ENCODE measurements around the gene ATG7.
"Not testable (repeated sequence)": the region's sequence is repeated elsewhere in the genome, so short reads cannot be mapped to it uniquely, and the experiment has no call there.

ATG7 gene

DNA sequence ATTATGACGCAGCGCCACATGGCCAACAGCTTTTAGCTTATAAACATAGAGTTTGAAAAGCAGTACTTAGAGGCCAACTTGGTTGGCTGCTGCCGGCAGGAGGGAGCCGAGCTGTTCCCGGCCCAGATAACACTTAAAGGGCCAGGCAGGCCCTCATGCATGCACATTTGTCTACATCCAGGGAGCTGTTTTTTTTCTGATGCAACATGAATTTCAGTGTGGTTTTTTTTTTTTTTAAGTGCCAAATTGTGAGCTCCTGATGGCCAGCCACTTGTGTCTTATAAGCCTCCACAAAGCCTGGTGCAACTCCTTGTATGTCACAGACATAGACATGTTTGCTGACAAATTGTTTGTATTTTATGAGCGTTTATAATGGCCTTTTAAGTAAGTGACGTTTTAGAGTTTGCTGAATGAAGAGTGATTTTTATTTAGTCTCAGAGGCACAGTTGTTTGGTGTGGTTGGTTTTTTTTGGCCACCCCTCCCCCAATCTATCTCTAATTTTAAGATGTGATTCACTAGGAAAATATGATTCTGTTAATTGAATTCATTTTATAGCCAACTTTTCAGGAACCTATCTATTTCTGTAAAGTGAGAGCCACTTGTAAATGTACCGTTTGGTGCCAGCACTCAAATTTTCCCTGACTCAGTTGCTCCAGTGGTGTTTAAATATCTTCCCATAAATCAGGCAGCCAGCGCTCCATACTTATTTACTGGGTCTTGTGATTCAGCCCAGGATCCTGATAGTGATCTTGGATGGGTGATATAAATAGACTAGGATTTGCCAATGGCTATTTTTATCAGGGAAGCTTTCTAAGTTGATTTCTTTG is 237.2 kb downstream of the ATG7 start:
- DNase-seq (ENCODE audit: low read depth in 2 of 2): no peak

DNA sequence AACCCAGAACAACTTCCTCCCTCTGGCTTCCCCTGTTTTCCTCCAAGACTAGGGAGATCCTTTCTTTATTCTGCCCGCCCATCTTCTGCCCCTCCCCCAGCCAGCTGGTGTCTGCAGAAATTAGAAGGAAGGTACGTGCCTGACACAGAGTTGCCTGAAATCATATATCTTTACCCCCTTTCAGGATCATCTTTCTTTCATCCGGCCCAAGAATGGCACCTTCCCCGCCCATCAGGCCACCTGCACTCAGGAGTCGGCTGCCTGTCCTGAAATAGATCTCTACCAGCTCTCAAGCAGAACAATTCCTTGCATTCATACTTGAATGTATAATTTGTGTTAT is 237.8 kb downstream of the ATG7 start:
- DNase-seq (ENCODE audit: low read depth in 2 of 2): no peak

DNA sequence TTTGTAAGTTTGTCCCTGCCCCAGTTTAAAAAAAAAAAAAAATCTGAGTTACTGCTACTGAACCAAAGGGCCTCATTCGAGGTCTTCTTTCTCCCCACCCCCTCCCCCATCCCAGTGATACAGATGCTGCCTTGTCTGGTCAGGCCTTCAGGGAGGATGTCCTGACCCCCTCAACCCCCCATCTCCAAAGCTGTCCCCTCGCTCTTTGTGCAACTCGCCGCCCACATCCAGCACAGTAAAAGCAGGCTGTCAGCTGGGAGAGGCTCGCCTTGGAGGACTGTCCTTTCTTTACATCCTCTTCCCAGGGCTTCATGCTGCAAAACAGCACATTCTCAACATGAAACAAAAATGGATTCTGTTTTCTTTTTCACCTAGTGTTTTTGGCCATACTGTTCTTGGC is 238.2 kb downstream of the ATG7 start:
- no peak for DNase-seq (ENCODE audit: low read depth in 2 of 2)

DNA sequence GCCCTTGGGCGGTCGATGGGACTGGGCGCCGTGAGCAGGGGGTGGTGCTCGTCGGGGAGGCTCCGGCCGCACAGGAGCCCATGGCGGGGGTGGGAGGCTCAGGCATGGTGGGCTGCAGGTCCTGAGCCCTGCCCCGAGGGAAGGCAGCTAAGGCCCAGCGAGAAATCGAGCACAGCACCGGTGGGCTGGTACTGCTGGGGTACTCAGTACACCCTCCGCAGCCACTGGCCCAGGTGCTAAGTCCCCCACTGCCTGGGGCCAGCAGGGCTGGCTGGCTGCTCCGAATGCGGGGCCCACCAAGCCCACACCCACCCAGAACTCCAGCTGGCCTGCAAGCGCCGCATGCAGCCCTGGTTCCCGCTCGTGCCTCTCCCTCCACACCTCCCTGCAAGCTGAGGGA is 239.4 kb downstream of the ATG7 start:
- not testable (repeated sequence) for DNase-seq (ENCODE audit: low read depth in 2 of 2)

DNA sequence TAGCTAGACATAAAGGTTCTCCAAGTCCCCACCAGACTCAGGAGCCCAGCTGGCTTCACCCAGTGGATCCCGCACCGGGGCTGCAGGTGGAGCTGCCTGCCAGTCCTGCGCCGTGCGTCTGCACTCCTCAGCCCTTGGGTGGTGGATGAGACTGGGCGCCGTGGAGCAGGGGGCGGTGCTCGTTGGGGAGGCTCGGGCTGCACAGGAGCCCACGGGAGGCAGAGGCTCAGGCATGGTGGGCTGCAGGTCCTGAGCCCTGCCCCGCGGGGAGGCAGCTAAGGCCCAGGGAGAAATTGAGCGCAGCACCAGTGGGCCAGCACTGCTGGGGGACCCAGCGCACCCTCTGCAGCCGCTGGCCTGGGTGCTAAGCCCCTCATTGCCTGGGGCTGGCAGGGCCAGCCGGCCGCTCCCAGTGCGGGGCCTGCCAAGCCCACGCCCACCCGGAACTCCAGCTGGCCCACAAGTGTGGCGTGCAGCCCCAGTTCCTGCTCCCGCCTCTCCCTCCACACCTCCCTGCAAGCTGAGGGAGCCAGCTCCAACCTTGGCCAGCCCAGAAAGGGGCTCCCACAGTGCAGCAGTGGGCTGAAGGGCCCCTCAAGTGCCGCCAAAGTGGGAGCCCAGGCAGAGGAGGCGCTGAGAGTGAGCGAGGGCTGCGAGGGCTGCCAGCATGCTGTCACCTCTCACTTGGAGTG is 241.1 kb downstream of the ATG7 start:
- not testable (repeated sequence) for DNase-seq (ENCODE audit: low read depth in 2 of 2)

DNA sequence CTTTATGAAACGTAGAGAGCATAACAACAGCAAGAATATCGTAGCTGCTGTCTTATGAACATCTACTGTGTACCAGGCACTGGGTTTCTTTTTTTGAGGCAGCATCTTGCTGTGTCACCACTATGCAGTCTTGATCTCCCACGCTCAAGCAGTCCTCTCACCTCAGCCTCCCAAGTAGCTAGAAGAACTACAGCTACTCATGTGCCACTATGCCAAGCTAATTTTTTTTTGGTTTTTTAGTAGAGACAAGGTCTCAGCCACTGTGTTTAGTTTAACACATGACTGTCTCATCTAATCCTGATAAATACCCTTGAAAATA is 241.6 kb downstream of the ATG7 start:
- DNase-seq (ENCODE audit: low read depth in 2 of 2): no peak

DNA sequence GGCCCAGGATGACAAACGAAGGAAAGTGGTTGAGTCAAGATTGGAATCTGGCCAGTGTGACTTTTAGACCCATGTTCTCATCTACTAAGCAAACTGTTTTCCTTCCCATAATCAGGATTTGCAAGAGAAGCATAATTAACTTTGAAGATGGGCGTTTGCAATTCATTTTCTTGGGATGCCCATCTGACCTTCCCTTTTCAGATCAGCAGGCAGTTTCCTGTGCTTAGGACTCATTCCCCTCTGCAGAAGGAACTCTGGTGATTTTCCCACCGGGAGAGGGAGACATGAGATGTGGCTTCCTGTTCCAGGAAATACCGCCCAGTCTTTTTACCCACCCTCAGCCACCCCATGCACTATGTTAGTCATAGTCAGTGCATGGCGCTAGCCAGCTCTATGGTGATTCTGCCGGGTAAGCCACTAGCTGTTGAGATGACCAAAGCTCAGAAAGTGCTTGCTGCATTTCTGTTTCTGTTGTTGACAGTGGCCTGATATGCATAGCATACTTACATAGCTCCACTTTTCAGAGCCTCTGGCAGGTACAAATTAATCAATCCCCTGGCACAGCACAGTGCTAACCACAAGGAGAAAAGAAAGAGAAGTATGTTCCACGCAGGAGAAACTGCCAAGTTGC is 242.1 kb downstream of the ATG7 start:
- no peak for DNase-seq (ENCODE audit: low read depth in 2 of 2)

DNA sequence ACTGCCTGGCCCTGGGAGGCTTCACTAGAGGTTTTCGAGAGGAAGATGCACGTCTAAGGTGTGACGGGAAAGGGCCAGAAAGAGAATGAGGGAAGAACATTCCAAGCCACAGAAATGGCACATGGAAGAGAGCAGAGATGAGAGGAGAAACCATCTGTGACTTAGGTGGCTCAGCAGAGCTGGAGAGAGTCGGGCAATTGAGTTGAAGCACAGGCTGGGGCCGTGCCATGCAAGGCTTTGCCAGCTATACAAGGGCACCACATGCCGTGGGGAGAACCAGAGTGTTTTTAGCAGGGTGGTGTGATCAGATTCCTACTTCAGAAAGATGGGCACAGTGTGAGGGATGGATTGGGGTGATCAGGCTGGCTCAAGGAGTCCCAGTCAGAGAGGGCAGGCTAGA is 245.4 kb downstream of the ATG7 start:
- DNase-seq (ENCODE audit: low read depth in 2 of 2): no peak

DNA sequence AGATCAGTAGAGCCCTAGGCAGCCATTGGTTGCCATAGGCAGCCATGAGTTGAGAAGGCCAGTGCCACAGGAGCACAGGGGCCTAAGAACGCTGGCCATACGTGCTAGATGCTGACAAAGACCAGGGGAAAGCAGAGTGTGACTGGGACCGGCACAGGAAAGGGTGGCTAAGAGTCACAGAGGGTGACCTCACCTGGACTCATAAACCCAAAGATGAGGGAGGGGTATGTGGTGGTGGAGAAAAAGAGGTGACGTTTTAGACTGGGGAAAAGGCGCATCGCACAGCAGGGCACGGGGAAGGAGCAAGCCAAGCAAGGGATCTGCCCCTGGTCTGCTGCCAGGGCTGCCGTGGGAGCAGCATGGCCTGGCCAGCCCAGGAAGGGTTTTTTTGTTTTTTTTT is 249.0 kb downstream of the ATG7 start:
- no peak for DNase-seq (ENCODE audit: low read depth in 2 of 2)

DNA sequence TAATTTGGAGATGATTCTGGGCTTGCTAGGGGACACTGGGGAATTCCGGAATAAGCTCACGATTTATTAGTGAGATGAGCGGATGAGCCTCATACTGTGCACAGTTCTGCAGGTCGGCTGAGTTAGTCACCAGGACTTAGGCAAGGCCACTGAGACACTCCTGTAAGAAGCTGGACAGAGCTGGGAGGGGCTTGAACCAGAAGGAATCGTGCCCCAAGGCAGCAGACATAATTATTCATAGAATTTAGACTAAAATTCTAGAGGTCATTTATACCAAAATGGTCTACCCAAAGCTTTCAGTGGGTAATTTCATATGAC is 250.2 kb downstream of the ATG7 start:
- no peak for DNase-seq (ENCODE audit: low read depth in 2 of 2)

DNA sequence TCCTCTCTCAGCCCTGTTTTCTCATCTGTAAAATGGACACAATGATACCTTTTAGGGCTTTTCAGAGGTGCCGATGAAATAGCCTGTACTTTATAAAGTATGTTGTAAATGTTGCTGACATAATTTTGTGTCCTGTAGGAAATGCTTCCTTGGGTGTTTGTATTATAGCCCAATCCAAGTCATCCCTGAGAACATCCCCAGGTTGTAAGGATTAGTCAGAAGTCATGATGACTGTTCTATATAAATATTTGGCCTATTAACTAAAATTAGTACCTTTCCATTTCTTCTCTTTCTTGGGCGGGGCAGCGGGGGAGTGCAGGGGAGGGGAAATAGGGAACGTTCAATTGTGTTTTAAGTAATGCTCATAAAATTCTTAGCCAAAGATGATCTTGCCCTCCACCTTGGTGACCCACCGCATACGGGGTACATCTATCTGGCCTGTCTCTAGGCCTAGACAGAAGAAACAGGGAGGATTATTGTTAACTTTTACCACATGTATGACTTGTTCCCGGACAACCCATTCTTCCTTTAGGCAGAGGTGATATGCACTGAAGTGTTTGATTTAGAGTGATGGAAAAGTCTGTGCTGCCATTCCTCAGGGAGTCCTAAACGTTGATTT is 250.9 kb downstream of the ATG7 start:
- no peak for DNase-seq (ENCODE audit: low read depth in 2 of 2)

DNA sequence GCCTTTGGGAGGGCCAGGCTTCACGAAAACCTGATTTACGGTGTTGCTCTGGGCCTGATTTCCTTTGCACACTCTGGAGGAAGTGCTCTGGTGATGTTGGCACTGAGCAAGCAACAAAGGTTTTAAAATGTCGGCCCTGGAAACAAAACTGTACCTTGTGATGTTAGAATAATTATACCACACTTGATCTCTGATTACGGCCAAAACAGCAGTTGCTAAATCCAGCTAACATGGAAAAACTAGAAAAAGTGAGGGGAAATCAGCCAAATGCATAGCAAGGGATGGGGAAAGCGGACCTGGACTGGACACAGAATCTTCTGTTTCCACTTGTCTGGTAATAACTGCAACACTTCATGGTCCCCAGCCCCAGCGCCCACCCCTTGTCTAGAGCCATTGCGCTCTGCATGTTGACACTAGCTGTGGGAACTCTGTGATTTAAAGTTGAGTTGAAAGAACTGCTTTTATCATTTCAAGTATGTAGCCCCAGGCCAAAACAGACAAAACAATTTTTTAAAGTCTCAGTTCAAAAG is 251.4 kb downstream of the ATG7 start:
- no peak for DNase-seq (ENCODE audit: low read depth in 2 of 2)

DNA sequence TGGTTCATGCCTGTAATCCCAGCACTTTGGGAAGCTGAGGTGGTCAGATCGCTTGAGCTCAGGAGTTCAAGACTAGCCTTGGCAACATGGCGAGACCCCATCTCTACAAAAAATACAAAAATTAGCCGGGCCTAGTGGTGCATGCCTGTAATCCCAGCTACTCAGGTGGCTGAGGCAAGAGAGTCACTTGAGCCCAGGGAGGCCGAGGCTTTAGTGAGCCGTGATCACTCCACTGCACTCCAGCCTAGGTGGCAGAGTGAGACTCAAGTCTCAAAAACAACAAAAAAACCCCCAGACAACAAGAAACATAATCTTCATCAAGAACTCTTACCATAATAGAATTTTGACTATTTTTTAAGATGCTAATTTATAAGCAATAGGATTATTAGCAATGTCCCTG is 253.9 kb downstream of the ATG7 start:
- DNase-seq (ENCODE audit: low read depth in 2 of 2): not testable (repeated sequence)

DNA sequence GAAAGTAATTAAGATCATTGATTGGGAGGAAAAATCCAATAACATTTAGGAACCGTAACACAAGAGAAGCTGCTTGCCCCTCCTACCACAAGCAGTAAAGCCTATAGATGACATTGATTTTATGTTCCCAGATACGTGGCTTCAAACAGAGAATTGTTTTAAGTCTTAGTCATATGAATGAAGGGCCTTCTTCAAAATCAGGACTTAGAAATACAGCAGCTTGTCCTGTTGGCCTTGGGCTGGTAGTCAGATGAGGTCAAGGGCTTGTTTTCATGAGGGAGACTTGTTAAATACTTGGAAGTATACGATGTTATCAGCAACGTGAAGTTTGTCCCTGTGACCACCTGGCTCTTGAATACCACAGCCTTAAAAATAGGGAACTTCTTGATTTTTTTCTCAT is 257.1 kb downstream of the ATG7 start:
- DNase-seq (ENCODE audit: low read depth in 2 of 2): no peak

DNA sequence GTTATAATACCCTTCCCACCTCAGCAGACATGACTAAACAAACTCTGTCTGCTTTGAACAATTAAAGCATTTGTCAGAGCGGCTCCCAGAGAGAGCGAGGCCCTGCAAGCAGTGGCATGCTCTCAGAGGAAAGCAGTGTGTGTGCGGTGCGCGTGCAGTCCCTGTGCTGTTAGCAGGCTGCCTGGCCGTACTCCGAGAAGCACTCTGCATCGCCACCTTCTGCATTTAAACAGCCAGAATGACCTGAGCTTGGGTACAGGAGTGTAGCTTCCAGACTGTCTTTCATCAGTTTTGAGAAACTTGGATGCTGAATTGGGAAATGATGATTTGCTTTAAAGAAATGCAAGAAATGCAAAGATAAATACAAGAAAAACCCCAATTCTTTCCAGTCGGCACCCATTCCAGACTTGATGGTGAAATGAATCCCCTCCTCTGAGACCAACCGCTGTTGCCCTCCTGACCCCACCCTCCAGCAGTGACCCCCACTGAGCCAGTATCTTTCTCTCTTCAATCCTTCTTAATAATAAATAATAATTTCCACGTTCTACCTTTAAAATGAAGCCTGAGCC is 258.0 kb downstream of the ATG7 start:
- DNase-seq (ENCODE audit: low read depth in 2 of 2): no peak

DNA sequence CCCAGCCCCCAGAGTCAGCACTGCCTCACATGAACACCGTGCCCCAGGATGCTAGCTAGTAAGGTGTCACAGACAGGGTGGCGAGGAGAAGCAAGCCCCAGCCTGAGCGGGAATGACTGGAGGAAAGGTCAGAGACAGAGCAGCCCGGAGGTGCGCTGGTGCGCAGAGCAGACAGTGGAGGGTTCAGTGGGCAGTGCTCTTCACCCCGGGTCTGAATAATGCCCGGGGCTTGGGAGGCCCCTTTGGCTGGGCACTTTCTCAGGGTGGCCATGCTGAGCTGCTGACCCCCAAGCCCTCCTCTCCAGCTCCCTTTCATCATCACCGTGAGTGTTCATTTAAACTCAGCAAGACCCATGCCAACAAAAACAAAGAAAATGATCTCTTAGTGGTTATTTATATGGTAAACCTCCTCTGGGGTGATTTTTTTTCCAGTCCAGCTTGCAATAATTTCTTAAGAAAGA is 260.8 kb downstream of the ATG7 start:
- DNase-seq (ENCODE audit: low read depth in 2 of 2): no peak

DNA sequence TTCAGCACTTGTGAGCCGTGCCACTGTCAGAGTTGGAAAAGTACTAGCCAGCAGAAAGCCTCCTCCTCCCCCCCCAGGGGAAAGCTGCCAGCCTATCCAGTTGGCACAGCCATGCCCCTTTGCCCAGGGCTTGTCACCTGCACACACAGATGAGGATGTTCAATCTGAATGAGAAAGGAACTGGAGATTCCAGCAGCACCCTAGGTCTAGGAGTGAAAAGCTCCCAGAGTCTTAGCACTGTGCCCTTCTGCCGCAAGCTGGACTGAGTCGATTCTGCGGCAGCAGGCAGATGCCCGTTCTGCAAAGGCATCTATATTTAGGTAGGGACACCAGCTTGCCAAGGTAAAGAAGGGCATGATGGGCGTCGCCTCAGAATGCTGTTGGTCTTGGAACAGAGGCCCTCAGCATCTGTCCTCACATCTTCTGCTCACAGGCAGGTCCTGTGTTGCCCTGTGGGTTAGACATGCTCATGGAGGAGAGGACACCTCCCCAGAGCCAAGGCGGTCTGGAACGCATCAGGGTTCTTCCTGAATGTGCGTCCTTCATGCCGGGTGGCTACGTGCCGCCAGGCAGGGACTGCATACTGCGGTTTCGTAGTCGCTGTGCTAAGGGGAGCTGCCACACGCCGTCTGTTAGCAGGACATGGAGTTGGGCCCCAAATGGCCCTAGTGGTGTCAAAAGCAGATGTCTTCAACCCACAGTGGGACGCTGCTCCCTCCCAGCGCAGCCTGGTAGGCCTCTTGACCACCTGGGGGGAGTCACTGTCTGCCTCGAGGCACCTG is 262.0 kb downstream of the ATG7 start:
- no peak for DNase-seq (ENCODE audit: low read depth in 2 of 2)

DNA sequence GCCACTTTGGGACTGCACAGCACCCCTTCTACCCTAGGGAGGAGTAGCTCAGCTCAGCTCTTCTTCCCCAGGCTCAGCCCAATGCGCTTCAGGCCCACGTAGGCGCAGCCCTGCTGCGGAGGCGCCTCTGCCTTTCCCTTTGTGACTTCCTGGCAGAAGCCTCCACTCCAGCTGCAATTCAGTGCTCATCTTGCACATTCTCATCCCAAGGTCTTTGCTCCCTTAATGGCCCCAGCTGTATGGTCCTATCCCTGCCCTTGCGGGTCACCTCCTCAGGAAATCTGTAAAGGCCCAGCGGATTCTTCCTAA is 262.6 kb downstream of the ATG7 start:
- no peak for DNase-seq (ENCODE audit: low read depth in 2 of 2)

DNA sequence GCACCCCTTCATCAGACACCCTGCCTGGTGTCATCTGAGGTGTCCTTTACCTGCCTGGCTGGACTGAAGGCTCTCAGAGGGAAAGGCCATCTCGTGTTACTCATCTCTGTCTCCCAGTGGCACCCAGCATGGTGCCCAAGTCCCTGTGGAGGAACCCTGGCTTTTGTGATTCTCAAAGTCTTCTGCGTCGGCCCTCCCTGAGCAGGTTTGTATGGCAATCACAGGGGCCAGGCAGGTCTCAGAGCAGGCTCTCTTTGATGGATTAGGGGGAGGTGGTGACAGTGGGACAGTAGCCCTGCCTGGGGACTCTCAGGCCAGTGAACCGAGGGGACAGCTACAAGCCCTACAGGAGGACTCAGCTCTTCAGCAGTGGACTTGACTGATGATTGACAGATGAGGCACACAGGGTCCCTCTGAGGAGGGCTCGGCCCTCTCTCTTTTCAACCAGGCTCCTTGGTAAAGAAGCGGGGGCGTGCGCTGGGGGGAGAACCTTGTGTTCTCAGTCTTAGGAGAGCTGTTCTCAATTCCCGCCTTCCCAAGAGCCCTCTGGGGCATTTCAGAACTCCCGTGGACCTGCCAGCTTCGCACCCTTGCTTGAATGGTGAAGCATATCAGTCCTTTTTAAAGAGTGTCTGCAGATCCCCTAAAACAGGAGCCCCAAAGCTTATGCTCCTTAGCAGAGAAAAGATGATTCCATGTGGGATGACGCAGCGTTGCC is 263.2 kb downstream of the ATG7 start:
- DNase-seq (ENCODE audit: low read depth in 2 of 2): no peak

DNA sequence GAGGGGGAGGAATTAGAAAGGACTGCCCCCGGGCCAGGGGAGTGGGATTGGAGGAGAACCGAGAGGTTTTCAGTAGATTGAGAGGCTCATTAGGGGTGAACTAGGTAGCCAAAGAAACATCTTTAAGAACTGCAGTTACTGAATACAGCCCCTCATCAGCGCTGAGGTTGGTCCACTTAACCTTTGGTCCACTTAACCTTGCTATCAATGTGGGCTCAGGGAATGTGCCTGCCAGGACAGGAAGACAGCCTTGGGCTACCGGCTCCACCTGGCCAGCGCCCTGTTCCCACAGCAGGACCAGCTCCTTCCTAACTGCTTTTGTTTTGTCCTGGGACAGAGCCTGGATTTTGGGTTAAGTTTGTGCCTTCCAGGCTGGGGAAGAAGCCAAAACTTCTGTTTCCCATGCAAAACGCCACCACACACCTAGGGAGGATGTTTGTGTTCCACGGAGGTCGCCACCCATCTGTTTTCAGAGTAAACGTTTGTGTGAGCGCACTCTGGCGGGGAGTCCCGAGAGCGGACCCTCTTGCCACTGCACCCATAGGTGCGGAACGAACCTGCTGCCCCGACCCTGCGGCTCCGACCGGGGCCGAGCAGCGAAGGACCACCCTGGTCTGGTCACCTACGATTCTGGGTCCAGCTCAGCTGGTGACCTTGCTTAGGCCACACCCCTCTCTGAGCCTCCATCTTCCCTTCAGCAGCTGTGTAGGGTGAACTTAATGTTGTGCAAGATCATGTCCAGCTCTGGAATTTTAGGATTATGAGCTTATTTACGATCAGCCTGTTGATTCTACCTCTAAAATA is 264.1 kb downstream of the ATG7 start:
- no peak for DNase-seq (ENCODE audit: low read depth in 2 of 2)

All from stimulated activated CD8-positive, alpha-beta memory T cell treated with anti-CD3 and anti-CD28 coated beads, Interleukin-2, amount 100 ng/mL, for 48 hours (primary cell).